Epithelial cell of proximal tubule (primary cell): Measurements from ENCODE around the gene ATIC. TPM values are rescaled to one million over a fixed set of nuclear protein-coding genes. Genes with fewer than 3 reads are reported as not detected.

ENCODE experiments used
- DNase-seq: peaks from one replicate; pipeline ENCODE4 v3.0.0-alpha.2; 2011; ENCODE audit warnings: low read depth
- H3K4me3 ChIP-seq: 2 replicates; pipeline ENCODE4 v1.5.1; 2011; ENCODE audit warnings: low read depth, mild to moderate bottlenecking, low read length
- CTCF ChIP-seq: conservative IDR thresholded peaks from 2 replicates; pipeline ENCODE4 v1.5.1; 2012; ENCODE audit warnings: low read depth, mild to moderate bottlenecking, low read length
- total RNA-seq: library from RNA; depleted of rRNA; stranded (reverse); fragments of >200 nt; gene quantifications from 2 replicates; pipeline ENCODE4 v1.2.3, GENCODE V29; 2015

ATIC gene
- total RNA-seq, 1 donor from 2014 or later: 58.3 TPM

GRCh38 chr2:215363039-215363438 is 51.2 kb downstream of the ATIC start:
- TF ChIP-seq CTCF: no peak
- no peak for DNase-seq
- no peak overlapping the region for H3K4me3 ChIP-seq

GRCh38 chr2:215363461-215364156 is 51.8 kb downstream of the ATIC start:
- no peak overlapping the region for H3K4me3 ChIP-seq
- TF ChIP-seq CTCF: no peak
- no peak for DNase-seq

GRCh38 chr2:215364157-215365155 is 52.6 kb downstream of the ATIC start:
- no peak for DNase-seq
- H3K4me3 ChIP-seq: no peak overlapping the region
- no peak for TF ChIP-seq CTCF

GRCh38 chr2:215365184-215365658 is 53.4 kb downstream of the ATIC start:
- no peak overlapping the region for H3K4me3 ChIP-seq
- no peak for TF ChIP-seq CTCF
- no peak for DNase-seq

GRCh38 chr2:215366440-215367032 is 54.7 kb downstream of the ATIC start:
- DNase-seq: no peak
- no peak for TF ChIP-seq CTCF
- no peak overlapping the region for H3K4me3 ChIP-seq

- TF ChIP-seq CTCF: no peak
- no peak overlapping the region for H3K4me3 ChIP-seq
- no peak for DNase-seq
These were observed 56.0 kb downstream of the ATIC start for GRCh38 chr2:215367662-215368492.
